GM06990 (cell line): ENCODE measurements around the gene FKBP15.
"Not testable (repeated sequence)": the region's sequence is repeated elsewhere in the genome, so short reads cannot be mapped to it uniquely, and the experiment has no call there.

Experiments
- DNase-seq: peaks from one replicate; pipeline ENCODE4 v3.0.0-alpha.2; 2011; ENCODE audit not compliant: insufficient read length; ENCODE audit errors: extremely low read depth
- H3K27me3 ChIP-seq: replicated peaks from 2 replicates; pipeline ENCODE4 v1.6.0; 2011; ENCODE audit warnings: low read length; ENCODE audit not compliant: control insufficient read depth, insufficient read depth
- H3K36me3 ChIP-seq: 2 replicates; pipeline ENCODE4 v1.5.1; 2011; ENCODE audit warnings: low read length; ENCODE audit not compliant: control insufficient read depth, insufficient read depth
- H3K4me3 ChIP-seq: replicated peaks from 2 replicates; pipeline ENCODE4 v1.5.1; 2011; ENCODE audit warnings: low read depth, mild to moderate bottlenecking, control low read depth, low read length
- CTCF ChIP-seq: IDR thresholded peaks from 2 replicates; pipeline ENCODE4 v1.5.1; 2011; ENCODE audit warnings: low read length, control low read depth, mild to moderate bottlenecking, inconsistent platforms; ENCODE audit not compliant: insufficient read depth, poor library complexity, severe bottlenecking

FKBP15 gene

GRCh38 chr9:113131689-113132151, 89.4 kb downstream of the FKBP15 start:
- Histone ChIP-seq H3K36me3 (no peaks in the 10 kb centered on the region), H3K27me3 (no peaks in the 10 kb centered on the region), H3K4me3 (no peak overlapping the region)
- DNase-seq: no peak
- TF ChIP-seq CTCF: no peak

GRCh38 chr9:113129884-113130283, 91.2 kb downstream of the FKBP15 start:
- no peak for DNase-seq
- TF ChIP-seq CTCF: no peak
- Histone ChIP-seq H3K27me3 (no peaks in the 10 kb centered on the region), H3K36me3 (no peaks in the 10 kb centered on the region), H3K4me3 (no peak overlapping the region)

GRCh38 chr9:113129466-113129865, 91.6 kb downstream of the FKBP15 start:
- no peak for DNase-seq
- Histone ChIP-seq H3K36me3 (no peaks in the 10 kb centered on the region), H3K27me3 (no peaks in the 10 kb centered on the region), H3K4me3 (no peak overlapping the region)
- TF ChIP-seq CTCF: no peak

- no peak overlapping the region for H3K4me3 ChIP-seq
- H3K27me3 ChIP-seq: no peaks in the 10 kb centered on the region; the same call in 1 of the 2 replicates
- no peak for DNase-seq
- TF ChIP-seq CTCF: no peak
- H3K36me3 ChIP-seq: no peaks in the 10 kb centered on the region
These were observed 95.6 kb downstream of the FKBP15 start for GRCh38 chr9:113125386-113126035.

- not testable (repeated sequence) for H3K4me3 ChIP-seq, H3K27me3 ChIP-seq, DNase-seq, H3K36me3 ChIP-seq
These were observed 102.2 kb downstream of the FKBP15 start for GRCh38 chr9:113118829-113119228.
